K562 (cell line): ENCODE data around the gene TPM4. TPM values are rescaled to one million over a fixed set of nuclear protein-coding genes. Genes with fewer than 3 reads are reported as not detected.

Source experiments
- ELF1 ChIP-seq: fragments of 200-800 bp; sonication (Bioruptor generic); IDR thresholded peaks from 2 replicates; pipeline ENCODE4 v1.6.1; 2016; ENCODE audit warnings: missing genetic modification characterization, missing compliant biosample characterization
- NR2F6 ChIP-seq: fragments of 450-650 bp; formaldehyde crosslinking; IDR thresholded peaks from 2 replicates; pipeline ENCODE4 v1.4.0; 2020; ENCODE audit warnings: mild to moderate bottlenecking
- RAD21 ChIP-seq, 2 experiments: fragments of 250-450 bp in 1 of 2; fragments of 450-650 bp in 1 of 2; sonication (Bioruptor Pico) in 1 of 2; formaldehyde crosslinking in 1 of 2; IDR thresholded peaks in 1 of 2; conservative IDR thresholded peaks in 1 of 2; 2 replicates each; pipeline versions ENCODE4 v1.4.0 to v1.8.0; 2020 to 2022; ENCODE audit warnings: mild to moderate bottlenecking in 2 of 2, moderate library complexity in 1 of 2
- polyA plus RNA-seq, 8 experiments: library from polyadenylated mRNA; depleted of rRNA in 4 of 8; stranded (reverse) in 5 of 8; unstranded in 3 of 8; fragments of >200 nt; fragmentation: Nextera tagmentation in 2 of 8; fragmentation: Illumina TruSeq in 1 of 8; extraction: Ambion mirVana in 2 of 8; extraction: Trizol in 1 of 8; gene quantifications; 2 replicates each; pipeline versions ENCODE4 v1.2.1 to v1.2.3, GENCODE V29; 2011 to 2014; ENCODE audit warnings: inconsistent platforms in 1 of 8, missing spikeins in 1 of 8
- total RNA-seq, 7 experiments: library from RNA; depleted of rRNA in 6 of 7; stranded (reverse); fragments of >200 nt in 6 of 7; fragmentation: Illumina TruSeq in 2 of 7; extraction: Trizol in 2 of 7; gene quantifications; 2 replicates each; pipeline versions ENCODE4 v1.2.1 to v1.2.3, GENCODE V29; 2011 to 2021; ENCODE audit warnings: low replicate concordance in 1 of 7
- TF ChIP-seq, protein P1 (sequence below), 2 experiments: fragments of 450-650 bp in 1 of 2; sonication (generic) in 1 of 2; formaldehyde crosslinking in 1 of 2; IDR thresholded peaks in 1 of 2; conservative IDR thresholded peaks in 1 of 2; 2 replicates each; pipeline versions ENCODE4 v1.6.1 to v1.8.1; 2016 to 2023; ENCODE audit warnings: mild to moderate bottlenecking in 2 of 2, moderate library complexity in 2 of 2, inconsistent platforms in 1 of 2, missing genetic modification reagents in 1 of 2
- TF ChIP-seq, protein P2 (sequence below), 2 experiments: fragments of 450-650 bp; IDR thresholded peaks; 2 replicates each; pipeline ENCODE4 v1.6.1; 2016; ENCODE audit warnings: mild to moderate bottlenecking in 2 of 2, borderline replicate concordance in 1 of 2, low read depth in 1 of 2, moderate library complexity in 1 of 2
- TF ChIP-seq, protein P3 (sequence below): fragments of 250-450 bp; sonication (Bioruptor Pico); IDR thresholded peaks from 2 replicates; pipeline ENCODE4 v1.5.0; 2021; ENCODE audit warnings: mild to moderate bottlenecking, borderline replicate concordance

Gene TPM4
- total and polyA plus RNA-seq, 9 of the 15 experiments (the other 6 are each of a cell fraction or from before 2014, with no cell fraction given) = 28.1 to 111 (median 77.4) TPM

DNA sequence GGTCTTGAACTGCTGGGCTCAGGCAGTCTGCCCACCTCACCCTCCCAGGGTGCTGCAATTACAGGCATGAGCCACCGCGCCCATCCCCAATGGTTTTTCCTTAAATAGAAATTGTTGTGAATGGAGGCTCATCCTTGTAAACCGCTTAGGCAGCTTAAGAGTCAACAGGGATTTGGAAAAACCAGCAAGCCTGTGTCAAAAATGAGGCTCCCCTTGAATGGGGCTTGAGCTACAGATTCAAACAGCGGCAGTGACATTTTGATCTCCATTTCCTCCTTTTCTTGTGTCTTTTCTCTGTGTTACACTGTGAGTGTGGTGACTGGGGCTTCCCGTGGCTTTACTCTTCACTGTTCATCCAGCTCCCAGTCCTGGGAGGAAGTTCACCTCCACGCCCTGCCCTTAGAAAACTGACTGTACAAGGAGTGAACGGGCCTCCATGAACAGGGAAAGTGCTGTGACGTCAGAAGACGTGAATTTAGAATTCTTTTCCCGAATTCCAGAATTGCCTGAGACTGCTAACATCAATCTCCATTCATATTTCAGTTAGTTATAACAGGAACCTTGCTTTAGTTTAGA lies 20.1 kb downstream of the TPM4 start (continued):
- TF ChIP-seq, protein P1, sequence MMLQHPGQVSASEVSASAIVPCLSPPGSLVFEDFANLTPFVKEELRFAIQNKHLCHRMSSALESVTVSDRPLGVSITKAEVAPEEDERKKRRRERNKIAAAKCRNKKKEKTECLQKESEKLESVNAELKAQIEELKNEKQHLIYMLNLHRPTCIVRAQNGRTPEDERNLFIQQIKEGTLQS (IDR thresholded peaks at IDR 0.05) = no peak
- TF ChIP-seq, protein P1 (CRISPR knock-in tag; conservative IDR thresholded peaks at IDR 0.05) = no peak
- TF ChIP-seq RAD21 (CRISPR knock-in tag; conservative IDR thresholded peaks at IDR 0.05 in 1 of 2, IDR thresholded peaks at IDR 0.05 in 1 of 2) (no peak), ELF1 (tag) (no peak), NR2F6 (CRISPR knock-in tag) (no peak)
- TF ChIP-seq, protein P2, sequence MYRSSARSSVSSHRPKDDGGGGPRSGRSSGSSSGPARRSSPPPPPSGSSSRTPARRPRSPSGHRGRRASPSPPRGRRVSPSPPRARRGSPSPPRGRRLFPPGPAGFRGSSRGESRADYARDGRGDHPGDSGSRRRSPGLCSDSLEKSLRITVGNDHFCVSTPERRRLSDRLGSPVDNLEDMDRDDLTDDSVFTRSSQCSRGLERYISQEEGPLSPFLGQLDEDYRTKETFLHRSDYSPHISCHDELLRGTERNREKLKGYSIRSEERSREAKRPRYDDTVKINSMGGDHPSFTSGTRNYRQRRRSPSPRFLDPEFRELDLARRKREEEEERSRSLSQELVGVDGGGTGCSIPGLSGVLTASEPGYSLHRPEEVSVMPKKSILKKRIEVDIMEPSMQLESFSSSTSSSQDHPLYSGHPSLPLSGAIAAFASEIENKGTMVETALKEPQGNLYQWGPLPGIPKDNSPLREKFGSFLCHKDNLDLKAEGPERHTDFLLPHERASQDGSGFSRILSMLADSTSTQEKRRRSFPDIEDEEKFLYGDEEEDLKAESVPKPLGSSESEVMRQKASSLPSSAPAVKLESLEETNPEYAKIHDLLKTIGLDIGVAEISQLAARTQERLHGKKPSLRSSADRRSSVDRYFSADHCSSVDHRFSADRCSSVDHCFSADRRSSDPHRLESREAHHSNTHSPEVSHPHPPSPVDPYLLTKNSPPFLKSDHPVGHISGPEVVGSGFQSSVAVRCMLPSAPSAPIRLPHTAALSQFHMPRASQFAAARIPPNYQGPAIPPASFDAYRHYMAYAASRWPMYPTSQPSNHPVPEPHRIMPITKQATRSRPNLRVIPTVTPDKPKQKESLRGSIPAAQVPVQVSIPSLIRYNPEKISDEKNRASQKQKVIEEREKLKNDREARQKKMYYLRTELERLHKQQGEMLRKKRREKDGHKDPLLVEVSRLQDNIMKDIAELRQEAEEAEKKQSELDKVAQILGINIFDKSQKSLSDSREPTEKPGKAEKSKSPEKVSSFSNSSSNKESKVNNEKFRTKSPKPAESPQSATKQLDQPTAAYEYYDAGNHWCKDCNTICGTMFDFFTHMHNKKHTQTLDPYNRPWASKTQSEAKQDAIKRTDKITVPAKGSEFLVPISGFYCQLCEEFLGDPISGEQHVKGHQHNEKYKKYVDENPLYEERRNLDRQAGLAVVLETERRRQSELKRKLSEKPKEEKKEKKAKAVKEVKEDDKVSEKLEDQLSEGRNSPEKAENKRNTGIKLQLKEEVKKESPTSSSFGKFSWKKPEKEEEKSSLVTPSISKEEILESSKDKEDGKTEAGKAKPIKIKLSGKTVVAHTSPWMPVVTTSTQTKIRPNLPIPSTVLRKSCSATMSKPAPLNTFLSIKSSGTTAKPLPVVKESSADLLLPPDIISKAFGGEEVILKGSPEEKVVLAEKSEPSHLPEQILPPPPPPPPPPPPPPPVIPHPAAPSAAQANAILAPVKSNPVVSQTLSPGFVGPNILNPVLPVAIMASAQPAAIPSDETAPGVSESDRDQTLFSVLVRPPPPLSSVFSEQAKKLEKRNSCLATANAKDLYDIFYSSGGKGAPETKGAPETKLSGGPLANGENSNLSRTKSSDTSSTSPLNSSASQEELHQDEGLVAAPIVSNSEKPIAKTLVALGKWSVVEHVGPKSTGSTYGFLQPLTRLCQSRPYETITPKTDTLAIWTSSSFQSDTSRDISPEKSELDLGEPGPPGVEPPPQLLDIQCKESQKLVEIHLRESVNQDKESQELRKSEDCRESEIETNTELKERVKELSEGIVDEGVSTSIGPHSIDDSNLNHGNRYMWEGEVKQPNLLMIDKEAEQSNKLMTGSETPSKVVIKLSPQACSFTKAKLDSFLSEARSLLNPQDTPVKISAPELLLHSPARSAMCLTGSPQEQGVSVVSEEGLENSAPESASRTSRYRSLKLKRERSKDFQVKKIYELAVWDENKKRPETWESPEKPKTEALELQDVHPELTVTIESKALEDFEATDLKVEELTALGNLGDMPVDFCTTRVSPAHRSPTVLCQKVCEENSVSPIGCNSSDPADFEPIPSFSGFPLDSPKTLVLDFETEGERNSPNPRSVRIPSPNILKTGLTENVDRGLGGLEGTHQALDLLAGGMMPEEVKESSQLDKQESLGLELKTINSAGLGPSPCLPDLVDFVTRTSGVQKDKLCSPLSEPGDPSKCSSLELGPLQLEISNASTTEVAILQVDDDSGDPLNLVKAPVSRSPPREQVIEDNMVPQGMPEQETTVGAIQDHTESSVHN (IDR thresholded peaks at IDR 0.05; ENCODE audit: borderline replicate concordance in 1 of 2, low read depth in 1 of 2) = no peak
- TF ChIP-seq, protein P3, sequence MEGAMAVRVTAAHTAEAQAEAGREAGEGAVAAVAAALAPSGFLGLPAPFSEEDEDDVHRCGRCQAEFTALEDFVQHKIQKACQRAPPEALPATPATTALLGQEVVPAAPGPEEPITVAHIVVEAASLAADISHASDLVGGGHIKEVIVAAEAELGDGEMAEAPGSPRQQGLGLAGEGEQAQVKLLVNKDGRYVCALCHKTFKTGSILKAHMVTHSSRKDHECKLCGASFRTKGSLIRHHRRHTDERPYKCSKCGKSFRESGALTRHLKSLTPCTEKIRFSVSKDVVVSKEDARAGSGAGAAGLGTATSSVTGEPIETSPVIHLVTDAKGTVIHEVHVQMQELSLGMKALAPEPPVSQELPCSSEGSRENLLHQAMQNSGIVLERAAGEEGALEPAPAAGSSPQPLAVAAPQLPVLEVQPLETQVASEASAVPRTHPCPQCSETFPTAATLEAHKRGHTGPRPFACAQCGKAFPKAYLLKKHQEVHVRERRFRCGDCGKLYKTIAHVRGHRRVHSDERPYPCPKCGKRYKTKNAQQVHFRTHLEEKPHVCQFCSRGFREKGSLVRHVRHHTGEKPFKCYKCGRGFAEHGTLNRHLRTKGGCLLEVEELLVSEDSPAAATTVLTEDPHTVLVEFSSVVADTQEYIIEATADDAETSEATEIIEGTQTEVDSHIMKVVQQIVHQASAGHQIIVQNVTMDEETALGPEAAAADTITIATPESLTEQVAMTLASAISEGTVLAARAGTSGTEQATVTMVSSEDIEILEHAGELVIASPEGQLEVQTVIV (CRISPR knock-in tag) = no peak
